K562 (cell line): Measurements from ENCODE around the gene PEAR1. TPM values are rescaled to one million over a fixed set of nuclear protein-coding genes. Genes with fewer than 3 reads are reported as not detected.
A peak's percentile ranks its signal among the peaks of the same experiment; 100 is the strongest.

Source experiments
- ATAC-seq: fragments of 200-7000 bp; cut with Tn5 transposase; 3 replicates; pipeline ENCODE4 v1.9.1; 2020; ENCODE audit warnings: moderate library complexity
- BruUV-seq: library from RNA; stranded (reverse); fragments of 400-500 nt; replicated peaks from 2 replicates; lab custom pipeline; 2021; lab: Mats Ljungman, UMichigan
- CTCF ChIA-PET: fragments of 300-600 bp; formaldehyde crosslinking; extraction: SDS; loops from one replicate; lab custom pipeline; 2021; ENCODE audit warnings: low intra/inter-chr PET ratio; lab: Yijun Ruan, JAX
- POLR2A ChIA-PET: fragments of 300-600, 350-650 bp; sonication (Branson Sonifier 250); formaldehyde crosslinking; extraction: SDS; loops from one replicate; lab custom pipeline; 2021; ENCODE audit warnings: antibody characterized with exemption, inconsistent platforms; lab: Yijun Ruan, JAX
- DNase-seq, 4 experiments: peaks; one replicate each; pipeline versions ENCODE4 v3.0.0 to v3.0.0-alpha.2; 2011 to 2018; ENCODE audit warnings: low spot score in 3 of 4, mixed read lengths in 3 of 4; ENCODE audit errors: extremely low read depth in 1 of 4
- FAIRE-seq: peaks from 2 replicates; lab custom pipeline; 2011; peaks lifted over from hg19 to GRCh38; lab: Jason Lieb, UNC
- H2AFZ ChIP-seq: 2 replicates; pipeline ENCODE4 v1.6.0; 2011; ENCODE audit warnings: low read depth, low read length, control low read depth, inconsistent platforms
- H3K27ac ChIP-seq: fragments of 200-600 bp; 3 replicates; pipeline ENCODE4 v1.8.0; 2011; ENCODE audit warnings: low read depth, mild to moderate bottlenecking, control low read depth, inconsistent platforms, low read length, moderate library complexity, mixed read lengths; ENCODE audit errors: extremely low read depth
- H3K27me3 ChIP-seq, 2 experiments: fragments of 300-600 bp in 1 of 2; 2 replicates in 1 of 2; 3 replicates in 1 of 2; pipeline versions ENCODE4 v1.6.0 to v1.8.0; 2011; ENCODE audit warnings: inconsistent platforms in 2 of 2, low read length in 2 of 2, mild to moderate bottlenecking in 1 of 2, mixed read lengths in 1 of 2, moderate library complexity in 1 of 2; ENCODE audit not compliant: control insufficient read depth in 2 of 2, insufficient read depth in 2 of 2
- H3K36me3 ChIP-seq: fragments of 300-600 bp; 3 replicates; pipeline ENCODE4 v1.8.0; 2011; ENCODE audit warnings: mild to moderate bottlenecking, low read length, inconsistent platforms; ENCODE audit not compliant: control insufficient read depth, insufficient read depth
- H3K4me1 ChIP-seq, 2 experiments: fragments of 200-600 bp in 1 of 2; replicated peaks in 1 of 2; 2 replicates in 1 of 2; 3 replicates in 1 of 2; pipeline versions ENCODE4 v1.5.1 to v1.8.0; 2011; ENCODE audit warnings: inconsistent platforms in 2 of 2, low read length in 2 of 2, mild to moderate bottlenecking in 1 of 2, mixed read lengths in 1 of 2, moderate library complexity in 1 of 2; ENCODE audit not compliant: control insufficient read depth in 2 of 2, insufficient read depth in 2 of 2
- H3K4me2 ChIP-seq: 2 replicates; pipeline ENCODE4 v1.6.1; 2011; ENCODE audit warnings: low read length, control low read depth, inconsistent platforms, mixed read lengths; ENCODE audit not compliant: insufficient read depth
- H3K4me3 ChIP-seq: fragments of 200-600 bp; sonication (generic), shearing (Covaris generic); 2 replicates; pipeline ENCODE4 v1.5.1; 2016; ENCODE audit warnings: control low read depth, inconsistent platforms
- H3K79me2 ChIP-seq: fragments of 200-600 bp; 3 replicates; pipeline ENCODE4 v1.8.0; 2011; ENCODE audit warnings: low read length, inconsistent platforms; ENCODE audit not compliant: control insufficient read depth, insufficient read depth
- H3K9ac ChIP-seq, 2 experiments: 2 replicates each; pipeline versions ENCODE4 v1.6.0 to v1.6.1; 2011; ENCODE audit warnings: low read depth in 2 of 2, low read length in 2 of 2, control low read depth in 1 of 2, inconsistent platforms in 1 of 2, mild to moderate bottlenecking in 1 of 2, mixed read lengths in 1 of 2; ENCODE audit not compliant: insufficient read depth in 1 of 2
- H3K9me1 ChIP-seq: one replicate; pipeline ENCODE4 v1.6.0; 2011; ENCODE audit warnings: inconsistent platforms, mild to moderate bottlenecking, low read length, moderate library complexity; ENCODE audit not compliant: control insufficient read depth, insufficient read depth
- H3K9me3 ChIP-seq: replicated peaks from 2 replicates; pipeline ENCODE4 v1.5.1; 2011; ENCODE audit warnings: low read depth, low read length, inconsistent platforms; ENCODE audit not compliant: control insufficient read depth, insufficient read depth
- H4K20me1 ChIP-seq: replicated peaks from 2 replicates; pipeline ENCODE4 v1.6.1; 2011; ENCODE audit warnings: low read length, inconsistent platforms, mixed read lengths; ENCODE audit not compliant: control insufficient read depth, insufficient read depth
- CC2D1A ChIP-seq: fragments of 450-650 bp; IDR thresholded peaks from 2 replicates; pipeline ENCODE4 v1.6.1; 2017; ENCODE audit warnings: mild to moderate bottlenecking
- ELF1 ChIP-seq: fragments of 200-800 bp; sonication (Bioruptor generic); IDR thresholded peaks from 2 replicates; pipeline ENCODE4 v1.6.1; 2016; ENCODE audit warnings: missing genetic modification characterization, missing compliant biosample characterization
- ILF3 ChIP-seq: fragments of 450-650 bp; IDR thresholded peaks from 2 replicates; pipeline ENCODE4 v1.6.1; 2018; ENCODE audit warnings: antibody characterized with exemption, mild to moderate bottlenecking, moderate library complexity, borderline replicate concordance
- PHB ChIP-seq: fragments of 250-450 bp; sonication (Bioruptor Pico); IDR thresholded peaks from 2 replicates; pipeline ENCODE4 v1.5.0; 2021
- ZBTB33 ChIP-seq: sonication (generic); formaldehyde crosslinking; IDR thresholded peaks from 2 replicates; pipeline ENCODE4 v1.8.1; 2023; ENCODE audit warnings: mild to moderate bottlenecking, missing genetic modification reagents
- ZFP36 ChIP-seq: fragments of 150-350 bp; IDR thresholded peaks from 2 replicates; pipeline ENCODE4 v1.6.1; 2018; ENCODE audit warnings: low read length, low read depth; ENCODE audit not compliant: partially characterized antibody
- ZNF224 ChIP-seq: sonication (generic); formaldehyde crosslinking; IDR thresholded peaks from 2 replicates; pipeline ENCODE4 v1.8.0; 2022; ENCODE audit warnings: mild to moderate bottlenecking, missing genetic modification reagents
- ZNF431 ChIP-seq: sonication (generic); formaldehyde crosslinking; IDR thresholded peaks from 2 replicates; pipeline ENCODE4 v1.8.0; 2022; ENCODE audit warnings: mild to moderate bottlenecking, missing genetic modification reagents
- ZNF639 ChIP-seq, 2 experiments: fragments of 200-800 bp in 1 of 2; sonication (Bioruptor generic) in 1 of 2; sonication (generic) in 1 of 2; formaldehyde crosslinking in 1 of 2; IDR thresholded peaks in 1 of 2; conservative IDR thresholded peaks in 1 of 2; 2 replicates each; pipeline versions ENCODE4 v1.5.0 to v1.6.1; 2016 to 2020; ENCODE audit warnings: missing compliant biosample characterization in 1 of 2, missing genetic modification characterization in 1 of 2, missing genetic modification reagents in 1 of 2
- whole genome bisulfite sequencing: fragments of 100-300 bp; shearing (Covaris generic); methylation state at CpG from one replicate; pipeline ENCODE4 v1.1.6; 2016; ENCODE audit warnings: low coverage, mixed read lengths; ENCODE audit not compliant: insufficient coverage; ENCODE audit errors: missing lambda C conversion rate; 5-methylcytosine and 5-hydroxymethylcytosine counted together
- in situ Hi-C: fragments of 300-500 bp; cut with MboI; formaldehyde crosslinking; loops from 4 replicates; pipeline ENCODE4 v1.15.0; 2018; ENCODE audit warnings: inconsistent platforms, mixed read lengths
- intact Hi-C: fragments of 100-400 bp; cut with micrococcal nuclease; formaldehyde crosslinking; loops from 2 replicates; pipeline ENCODE4 v1.14.2; 2022
- polyA plus RNA-seq, 8 experiments: library from polyadenylated mRNA; depleted of rRNA in 4 of 8; stranded (reverse) in 5 of 8; unstranded in 3 of 8; fragments of >200 nt; fragmentation: Nextera tagmentation in 2 of 8; fragmentation: Illumina TruSeq in 1 of 8; extraction: Ambion mirVana in 2 of 8; extraction: Trizol in 1 of 8; gene quantifications; 2 replicates each; pipeline versions ENCODE4 v1.2.1 to v1.2.3, GENCODE V29; 2011 to 2014; ENCODE audit warnings: inconsistent platforms in 1 of 8, missing spikeins in 1 of 8
- total RNA-seq, 7 experiments: library from RNA; depleted of rRNA in 6 of 7; stranded (reverse); fragments of >200 nt in 6 of 7; fragmentation: Illumina TruSeq in 2 of 7; extraction: Trizol in 2 of 7; gene quantifications; 2 replicates each; pipeline versions ENCODE4 v1.2.1 to v1.2.3, GENCODE V29; 2011 to 2021; ENCODE audit warnings: low replicate concordance in 1 of 7

Gene PEAR1
- total and polyA plus RNA-seq, 9 of the 15 experiments (the other 6 are each of a cell fraction or from before 2014, with no cell fraction given) = 0.87 to 13.9 (median 6.1) TPM

GRCh38 chr1:156885314-156885713, 8.2 kb upstream of the PEAR1 start:
- Histone ChIP-seq H3K36me3 (no peaks in the 10 kb centered on the region), H3K9me3 (no peaks in the 10 kb centered on the region), H3K79me2 (no peaks in the 10 kb centered on the region), H3K27me3 (no peaks in the 10 kb centered on the region), H3K9ac (no peak overlapping the region), H3K4me3 (no peak overlapping the region), H3K9me1 (no peaks in the 10 kb centered on the region), H3K27ac (no peak overlapping the region), H2AFZ (no peak overlapping the region), H3K4me1 (peaks cover 17% of the 10 kb centered on the region in 2 experiments; a peak in 4 of 5 replicates), H3K4me2 (no peak overlapping the region), H4K20me1 (no peaks in the 10 kb centered on the region)
- intact Hi-C loops (no loop called here), in situ Hi-C loops (no loop called here)
- TF ChIP-seq ZNF224 (CRISPR knock-in tag) = no peak
- no peak for TF ChIP-seq ILF3
- TF ChIP-seq ZFP36 = peak; percentile 34
- no peak for TF ChIP-seq CC2D1A
- TF ChIP-seq ELF1 (tag) = no peak
- TF ChIP-seq ZNF639 (CRISPR knock-in tag; conservative IDR thresholded peaks at IDR 0.05 in 1 of 2, IDR thresholded peaks at IDR 0.05 in 1 of 2) = no peak
- no peak for TF ChIP-seq ZBTB33 (CRISPR knock-in tag)
- TF ChIP-seq ZNF431 (CRISPR knock-in tag) = peak; percentile 78
- TF ChIP-seq PHB (CRISPR knock-in tag) = no peak
- 73% methylated on average over 1 of the region's 1 CpG for WGBS
- FAIRE-seq = no peak
- CTCF ChIA-PET = no interaction called here
- POLR2A ChIA-PET = interaction anchor here (0.7 to 2.1 kb wide), 2 partner anchors 10 to 1906 kb away, joined by 4 to 7 read pairs; no protein-coding TSS in a partner anchor
- no TSS peak for BruUV-seq
- DNase-seq = no peak
- no peak for ATAC-seq
